ENCODE results near the gene RAB42. TPM values are rescaled to one million over a fixed set of nuclear protein-coding genes. Genes with fewer than 3 reads are reported as not detected.

The RAB42 gene
- total and polyA plus RNA-seq, 9 of the 15 experiments (the other 6 are each of a cell fraction or from before 2014, with no cell fraction given) = 0.07 to 0.14 (median 0.12) TPM; not detected in 6

DNA sequence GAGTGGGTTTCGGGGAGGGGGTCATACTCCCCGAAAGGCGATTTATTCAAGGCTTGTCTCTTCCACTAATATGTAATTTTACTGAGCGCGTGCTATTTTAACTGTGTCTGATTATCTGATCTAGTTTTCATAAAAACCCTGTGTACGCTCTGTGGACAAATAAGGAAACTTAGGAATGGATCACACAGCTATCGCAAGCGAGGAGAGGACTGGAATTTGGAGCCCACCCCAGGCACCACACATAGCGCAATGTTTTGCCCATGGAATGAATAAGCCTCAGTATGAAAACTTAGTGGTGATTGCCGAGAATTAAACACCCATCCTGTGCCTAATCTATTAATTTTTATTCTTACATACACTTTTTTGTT, 9.8 kb upstream of the RAB42 start:
- H3K4me2 ChIP-seq (ENCODE audit: insufficient read depth, low read length) = peak overlapping the region; percentile 85
- POLR2A ChIA-PET = interaction anchor here (0.6 to 7.5 kb wide), 79 partner anchors 7 to 1791 kb away, joined by 3 to 201 read pairs (median 6); partner anchors contain the start of genes ATP5IF1, EYA3, MED18 and PHACTR4
- peaks cover 11% of the 10 kb centered on the region for H3K9me1 ChIP-seq (ENCODE audit: control insufficient read depth, insufficient read depth, low read length)
- BruUV-seq (replicated peaks) = TSS peak; percentile 99
- H3K9ac ChIP-seq (ENCODE audit: insufficient read depth in 1 of 2, low read depth in 2 of 2, low read length in 2 of 2) = peak overlapping the region; percentile 83 to 97
- ATAC-seq (peak; percentile 14), FAIRE-seq (no peak), DNase-seq (ENCODE audit: extremely low read depth in 1 of 4, low spot score in 3 of 4) (no peak)
- H3K27ac ChIP-seq (ENCODE audit: extremely low read depth, low read depth, low read length) = peak overlapping the region; percentile 81
- 2% methylated on average over 10 of the region's 10 CpGs for WGBS (ENCODE audit: insufficient coverage, low coverage, missing lambda C conversion rate)
- peaks cover 42% of the 10 kb centered on the region for H3K79me2 ChIP-seq (ENCODE audit: control insufficient read depth, insufficient read depth, low read length)
- H4K20me1 ChIP-seq (replicated peaks; ENCODE audit: control insufficient read depth, insufficient read depth, low read length) = peaks cover 30% of the 10 kb centered on the region
- H3K9me3 ChIP-seq (replicated peaks; ENCODE audit: control insufficient read depth, insufficient read depth, low read depth, low read length) = no peaks in the 10 kb centered on the region
- H3K27me3 ChIP-seq (ENCODE audit: control insufficient read depth in 2 of 2, insufficient read depth in 2 of 2, low read length in 2 of 2) = no peaks in the 10 kb centered on the region
- intact Hi-C loops (cut with micrococcal nuclease) (loop anchor here (1.0 kb wide), 1 partner anchor 60 kb away; no protein-coding TSS in a partner anchor), in situ Hi-C loops (cut with MboI) (no loop called here)
- CTCF ChIA-PET (ENCODE audit: low intra/inter-chr PET ratio) = no interaction called here
- H3K4me3 ChIP-seq = peak overlapping the region; percentile 81
- H2AFZ ChIP-seq (ENCODE audit: low read depth, low read length) = peak overlapping the region; percentile 75
- peaks cover 42% of the 10 kb centered on the region for H3K36me3 ChIP-seq (ENCODE audit: control insufficient read depth, insufficient read depth, low read length)
- H3K4me1 ChIP-seq (replicated peaks in 1 of 2; ENCODE audit: control insufficient read depth in 2 of 2, insufficient read depth in 2 of 2, low read length in 2 of 2) = peaks cover 18 to 24% of the 10 kb centered on the region in 2 experiments; a peak in 4 of 5 replicates
- TF ChIP-seq ZNF778 (CRISPR knock-in tag; IDR thresholded peaks at IDR 0.05) = no peak
- no peak for TF ChIP-seq SMARCC2 (IDR thresholded peaks at IDR 0.05; ENCODE audit: low read depth)
- TF ChIP-seq RBM14 (IDR thresholded peaks at IDR 0.05; ENCODE audit: borderline replicate concordance, insufficient read depth, low read depth, low read length) = no peak
- TF ChIP-seq KDM1A (IDR thresholded peaks at IDR 0.05) = peak in 1 of 2 experiments; percentile 13; a peak in 1 of 4 replicates
- TF ChIP-seq KDM2B (CRISPR knock-in tag; IDR thresholded peaks at IDR 0.05) = no peak
- 0 out of 2 replicates have a peak, but pooled peaks have one; percentile 63 for TF ChIP-seq RERE (CRISPR knock-in tag; IDR thresholded peaks at IDR 0.05; ENCODE audit: borderline replicate concordance)
- 0 out of 2 replicates have a peak, but pooled peaks have one; percentile 7 for TF ChIP-seq ZNF263 (CRISPR knock-in tag; IDR thresholded peaks at IDR 0.05; ENCODE audit: borderline replicate concordance)
- no peak for TF ChIP-seq PPARD (CRISPR knock-in tag; IDR thresholded peaks at IDR 0.05)
- TF ChIP-seq, protein P1, sequence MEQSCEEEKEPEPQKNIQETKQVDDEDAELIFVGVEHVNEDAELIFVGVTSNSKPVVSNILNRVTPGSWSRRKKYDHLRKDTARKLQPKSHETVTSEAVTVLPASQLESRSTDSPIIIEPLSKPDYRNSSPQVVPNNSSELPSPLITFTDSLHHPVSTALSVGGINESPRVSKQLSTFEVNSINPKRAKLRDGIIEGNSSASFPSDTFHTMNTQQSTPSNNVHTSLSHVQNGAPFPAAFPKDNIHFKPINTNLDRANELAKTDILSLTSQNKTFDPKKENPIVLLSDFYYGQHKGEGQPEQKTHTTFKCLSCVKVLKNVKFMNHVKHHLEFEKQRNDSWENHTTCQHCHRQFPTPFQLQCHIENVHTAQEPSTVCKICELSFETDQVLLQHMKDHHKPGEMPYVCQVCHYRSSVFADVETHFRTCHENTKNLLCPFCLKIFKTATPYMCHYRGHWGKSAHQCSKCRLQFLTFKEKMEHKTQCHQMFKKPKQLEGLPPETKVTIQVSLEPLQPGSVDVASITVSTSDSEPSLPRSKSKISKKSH (CRISPR knock-in tag; IDR thresholded peaks at IDR 0.05) = no peak
- no peak for TF ChIP-seq NFE2 (IDR thresholded peaks at IDR 0.05; ENCODE audit: low read depth)
- TF ChIP-seq ZNF695 (CRISPR knock-in tag; IDR thresholded peaks at IDR 0.05) = no peak
- TF ChIP-seq PCBP2 (IDR thresholded peaks at IDR 0.05; ENCODE audit: low read depth, low read length, poor library complexity, severe bottlenecking) = no peak
- no peak for TF ChIP-seq SREBF1 (IDR thresholded peaks at IDR 0.05; ENCODE audit: borderline replicate concordance, low read depth, low read length)
- TF ChIP-seq, protein P2, sequence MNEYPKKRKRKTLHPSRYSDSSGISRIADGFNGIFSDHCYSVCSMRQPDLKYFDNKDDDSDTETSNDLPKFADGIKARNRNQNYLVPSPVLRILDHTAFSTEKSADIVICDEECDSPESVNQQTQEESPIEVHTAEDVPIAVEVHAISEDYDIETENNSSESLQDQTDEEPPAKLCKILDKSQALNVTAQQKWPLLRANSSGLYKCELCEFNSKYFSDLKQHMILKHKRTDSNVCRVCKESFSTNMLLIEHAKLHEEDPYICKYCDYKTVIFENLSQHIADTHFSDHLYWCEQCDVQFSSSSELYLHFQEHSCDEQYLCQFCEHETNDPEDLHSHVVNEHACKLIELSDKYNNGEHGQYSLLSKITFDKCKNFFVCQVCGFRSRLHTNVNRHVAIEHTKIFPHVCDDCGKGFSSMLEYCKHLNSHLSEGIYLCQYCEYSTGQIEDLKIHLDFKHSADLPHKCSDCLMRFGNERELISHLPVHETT (CRISPR knock-in tag; conservative IDR thresholded peaks at IDR 0.05 in 1 of 2, IDR thresholded peaks at IDR 0.05 in 1 of 2) = no peak
